ENCODE data around the gene CFH.
"Not testable (repeated sequence)": the region's sequence is repeated elsewhere in the genome, so short reads cannot be mapped to it uniquely, and the experiment has no call there.

CFH gene

DNA sequence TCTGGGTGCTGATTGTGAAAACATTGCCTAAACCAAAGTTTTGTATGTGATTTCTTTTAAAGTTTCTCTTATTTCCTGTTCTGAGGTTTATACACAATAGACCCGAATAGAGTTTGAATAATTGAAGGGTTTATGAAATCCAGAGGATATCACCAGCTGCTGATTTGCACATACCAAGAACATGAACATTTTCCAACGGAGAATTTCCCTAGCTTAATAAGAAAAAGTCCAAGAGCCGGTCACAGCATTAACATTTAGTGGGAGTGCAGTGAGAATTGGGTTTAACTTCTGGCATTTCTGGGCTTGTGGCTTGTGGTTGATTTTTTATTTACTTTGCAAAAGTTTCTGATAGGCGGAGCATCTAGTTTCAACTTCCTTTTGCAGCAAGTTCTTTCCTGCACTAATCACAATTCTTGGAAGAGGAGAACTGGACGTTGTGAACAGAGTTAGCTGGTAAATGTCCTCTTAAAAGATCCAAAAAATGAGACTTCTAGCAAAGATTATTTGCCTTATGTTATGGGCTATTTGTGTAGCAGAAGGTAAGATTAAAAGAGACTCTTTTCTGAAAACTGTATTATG, at the start of gene CFH:
CFH (plus strand) TSS at position 407 of the 579 bp plus-strand sequence; CDS start at position 482, 75 bp downstream.
- no peak for DNase-seq (ENCODE audit: low read depth, low spot score)

GRCh38 chr1:196603651-196604050, 48.2 kb upstream of the CFH start:
- DNase-seq (ENCODE audit: low read depth, low spot score), result no peak

DNA sequence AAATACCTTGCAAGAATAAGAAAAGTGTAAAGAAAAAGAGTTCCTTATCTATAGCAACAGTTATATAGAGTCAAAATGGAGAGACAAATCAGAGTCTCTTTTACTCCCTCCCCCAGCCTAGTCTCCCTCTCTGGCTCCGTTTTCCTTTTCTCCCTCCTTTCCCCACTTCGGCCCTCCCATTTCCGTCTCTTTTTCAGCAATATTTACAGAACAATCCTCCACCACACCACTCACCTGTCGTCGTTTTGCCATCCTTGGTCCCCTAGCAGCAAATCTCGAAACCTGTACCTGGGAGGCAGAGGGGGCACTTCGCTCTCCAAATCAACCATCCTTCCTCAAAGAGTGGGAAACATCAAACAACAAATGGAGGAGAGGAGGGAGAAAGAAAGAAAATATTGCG, 43.9 kb upstream of the CFH start:
- DNase-seq (ENCODE audit: low read depth, low spot score), result peak; percentile 12

DNA sequence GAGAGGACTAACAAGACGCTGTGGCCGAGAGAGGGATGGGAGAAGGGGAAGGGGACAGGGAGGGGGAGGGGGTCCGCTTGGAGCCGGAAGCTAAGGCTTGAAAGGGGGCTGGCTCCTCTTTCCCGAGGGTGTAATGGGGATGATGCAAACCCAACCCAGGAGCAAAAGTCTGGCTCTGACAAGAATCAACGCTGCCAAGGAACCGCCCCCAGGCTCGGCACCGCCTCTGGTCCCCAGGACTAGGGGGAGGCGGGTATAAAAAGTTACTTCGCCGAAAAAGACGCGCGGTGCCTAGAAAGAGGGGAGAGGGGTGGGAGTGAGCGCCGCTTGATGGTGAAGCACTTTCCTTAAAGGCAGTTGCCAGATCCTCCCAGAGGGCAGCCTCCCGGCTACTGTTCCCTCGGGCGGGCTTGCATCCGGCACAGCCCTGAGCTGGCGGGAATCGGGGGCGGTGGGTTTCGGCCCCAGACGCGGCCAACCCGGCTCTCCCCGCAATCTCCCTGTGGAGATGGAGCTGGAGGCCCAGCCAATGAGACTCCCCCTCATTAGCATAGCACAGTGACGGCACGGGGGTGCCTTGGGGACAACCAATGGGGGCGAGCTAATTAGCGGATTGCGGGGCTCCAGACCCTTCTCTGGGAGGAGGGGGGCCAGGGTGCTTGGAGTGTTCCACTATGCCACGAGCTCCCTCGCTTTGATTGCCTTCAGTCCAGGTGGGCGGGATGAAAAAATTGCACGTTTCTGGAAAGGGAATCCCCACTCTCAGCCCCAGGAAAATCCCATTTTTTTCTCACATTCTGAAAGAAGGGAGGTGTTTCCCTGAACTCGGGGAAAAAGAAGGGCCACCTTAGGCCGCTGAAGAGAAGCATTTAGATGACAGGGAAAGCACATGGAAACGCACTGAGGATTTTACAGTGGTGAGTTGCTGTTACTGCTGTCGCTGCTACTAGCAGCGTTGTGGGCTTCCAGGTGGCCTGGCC, 43.2 kb upstream of the CFH start, which contains the start of gene KCNT2:
KCNT2 (minus strand) TSS at position 51 of the 980 bp plus-strand sequence. CDS start 131 bp downstream, outside the sequence.
- DNase-seq (ENCODE audit: low read depth, low spot score), result peak; percentile 85

DNA sequence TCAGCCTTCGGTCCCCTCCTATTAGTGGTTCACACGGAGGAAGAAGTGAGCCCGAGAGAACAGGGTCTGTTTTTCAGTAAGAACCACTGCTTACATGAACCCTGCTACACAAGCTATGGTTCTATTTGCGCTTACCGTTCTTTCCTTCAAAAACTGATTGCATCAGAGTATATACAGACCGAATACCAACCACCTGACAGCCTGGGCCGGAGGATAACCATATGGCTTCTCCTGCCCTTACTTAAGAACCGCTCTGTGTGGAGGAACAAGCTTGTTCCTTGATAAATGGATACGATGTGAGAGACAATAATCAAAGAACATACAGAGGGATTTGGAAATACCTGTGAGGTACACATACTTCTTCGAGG, 42.5 kb upstream of the CFH start:
- DNase-seq (ENCODE audit: low read depth, low spot score), result no peak

DNA sequence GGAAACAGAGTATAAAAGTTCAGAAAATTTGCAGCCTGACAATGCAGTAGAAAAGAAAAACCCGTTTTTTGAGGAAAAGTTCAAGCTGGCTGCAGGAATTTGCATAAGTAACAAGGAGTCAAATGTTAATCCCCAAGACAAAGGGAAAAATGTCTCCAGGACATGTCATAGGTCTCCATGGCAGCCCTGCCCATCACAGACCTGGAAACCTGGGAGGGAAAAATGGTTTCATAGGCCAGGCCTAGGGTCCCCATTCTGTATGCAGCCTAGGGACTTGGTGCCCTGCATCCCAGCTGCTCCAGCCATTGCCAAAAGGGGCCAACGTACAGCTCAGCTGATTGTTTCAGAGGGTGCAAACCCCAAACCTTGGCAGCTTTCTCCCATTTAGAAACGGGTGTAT, 40.0 kb upstream of the CFH start:
- peak; percentile 20 for DNase-seq (ENCODE audit: low read depth, low spot score)

DNA sequence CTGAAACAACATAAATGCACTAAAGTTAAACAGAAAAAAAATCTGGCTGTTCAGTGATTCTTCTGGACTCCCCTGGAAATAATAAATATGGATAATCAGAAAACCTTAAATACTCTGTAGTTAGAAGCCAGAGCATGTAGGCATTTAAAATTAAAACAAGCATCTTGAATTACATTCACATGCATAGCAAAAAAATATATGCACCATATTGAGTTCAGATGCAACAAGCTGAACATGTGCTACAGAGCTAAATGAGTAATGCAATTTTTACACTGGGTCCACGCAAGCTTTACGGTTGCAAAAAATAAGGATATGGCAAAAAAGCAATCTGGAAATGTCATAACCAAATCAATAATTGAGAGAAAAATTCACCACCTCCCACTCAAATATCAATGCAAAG, 32.1 kb upstream of the CFH start:
- no peak for DNase-seq (ENCODE audit: low read depth, low spot score)

- DNase-seq (ENCODE audit: low read depth, low spot score), result no peak
These were observed 28.8 kb upstream of the CFH start for GRCh38 chr1:196623079-196623478.

DNA sequence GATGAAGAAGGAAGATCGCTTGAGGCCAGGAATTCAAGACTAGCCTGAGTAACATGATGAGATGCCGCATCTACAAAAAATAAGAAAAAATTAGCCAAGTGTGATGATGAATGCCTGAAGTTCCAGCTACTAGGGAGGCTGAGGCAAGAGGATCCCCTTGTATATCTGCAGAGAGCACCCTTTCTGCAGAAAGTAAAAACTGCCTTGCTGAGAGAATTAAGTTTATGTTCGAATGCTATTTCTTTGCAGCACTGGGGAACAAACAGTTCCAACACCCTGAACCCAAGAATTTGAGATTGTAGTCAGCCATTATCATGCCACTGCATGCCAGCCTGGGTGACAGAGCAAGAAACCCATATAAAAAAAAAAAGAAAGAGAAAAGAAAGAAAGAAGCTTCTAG, 23.0 kb upstream of the CFH start:
- DNase-seq (ENCODE audit: low read depth, low spot score), result no peak

- DNase-seq (ENCODE audit: low read depth, low spot score), result no peak
These were observed 14.2 kb upstream of the CFH start for GRCh38 chr1:196637606-196638005.

- no peak for DNase-seq (ENCODE audit: low read depth, low spot score)
These were observed 13.4 kb upstream of the CFH start for GRCh38 chr1:196638466-196638865.

GRCh38 chr1:196639291-196639690, 12.6 kb upstream of the CFH start:
- not testable (repeated sequence) for DNase-seq (ENCODE audit: low read depth, low spot score)

DNA sequence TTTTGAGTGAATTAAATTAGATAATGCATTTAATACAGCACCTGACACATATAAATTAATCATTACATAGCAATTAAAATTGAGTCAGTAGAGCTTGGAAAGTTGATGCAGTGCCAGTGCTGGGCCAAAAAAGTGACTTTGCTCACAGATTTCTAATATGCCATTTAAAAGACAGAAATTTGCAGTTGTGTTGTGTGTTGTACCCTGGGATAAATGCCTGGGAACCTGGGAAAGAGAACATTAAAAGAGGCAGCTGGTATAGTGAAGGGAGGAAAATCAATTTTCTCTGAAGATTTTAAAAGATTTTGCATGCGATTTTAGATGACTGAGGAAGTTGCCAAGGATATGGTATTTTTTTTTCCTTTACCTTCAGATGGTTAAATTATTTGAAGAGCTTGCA, 10.9 kb upstream of the CFH start:
- no peak for DNase-seq (ENCODE audit: low read depth, low spot score)

DNA sequence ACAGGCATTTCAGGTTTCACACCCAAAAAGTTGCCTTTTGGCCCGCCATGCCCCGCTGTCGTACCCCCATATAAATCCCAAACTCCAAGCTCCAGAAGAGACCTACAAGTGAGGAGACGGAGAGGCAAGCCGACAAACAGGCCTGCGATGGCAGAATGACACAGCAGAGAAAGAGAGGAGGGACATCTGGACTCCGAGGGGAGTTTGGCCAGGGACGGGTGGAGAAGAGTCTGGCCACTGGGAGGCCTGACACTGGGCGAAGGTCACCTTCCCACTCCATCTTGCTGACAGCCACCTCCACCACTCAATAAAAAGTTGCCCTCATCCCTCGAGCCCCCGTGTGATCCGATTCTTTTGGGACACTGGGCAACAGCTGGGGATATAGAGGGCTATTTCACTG, 1.9 kb upstream of the CFH start:
- DNase-seq (ENCODE audit: low read depth, low spot score), result no peak

DNA sequence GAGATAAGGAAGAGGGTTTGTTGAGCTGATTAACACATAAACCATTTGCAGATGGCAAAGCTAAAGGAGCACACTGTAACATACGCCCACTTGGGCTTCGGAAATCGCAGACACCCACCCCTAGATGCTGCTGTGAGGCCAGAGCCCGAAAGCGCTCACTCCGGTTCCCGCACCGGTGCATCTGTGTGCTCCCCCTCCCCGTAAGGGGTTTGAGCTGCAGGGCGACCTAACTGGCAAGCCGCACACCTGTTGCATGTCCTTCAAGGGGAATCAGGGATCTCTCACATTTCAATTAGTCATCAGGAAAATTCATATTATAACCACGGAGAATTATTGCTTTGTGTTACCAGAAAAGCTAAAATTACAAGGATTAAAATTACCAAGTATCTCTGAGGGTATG, 1.4 kb upstream of the CFH start:
- DNase-seq (ENCODE audit: low read depth, low spot score), result peak; percentile 28

DNA sequence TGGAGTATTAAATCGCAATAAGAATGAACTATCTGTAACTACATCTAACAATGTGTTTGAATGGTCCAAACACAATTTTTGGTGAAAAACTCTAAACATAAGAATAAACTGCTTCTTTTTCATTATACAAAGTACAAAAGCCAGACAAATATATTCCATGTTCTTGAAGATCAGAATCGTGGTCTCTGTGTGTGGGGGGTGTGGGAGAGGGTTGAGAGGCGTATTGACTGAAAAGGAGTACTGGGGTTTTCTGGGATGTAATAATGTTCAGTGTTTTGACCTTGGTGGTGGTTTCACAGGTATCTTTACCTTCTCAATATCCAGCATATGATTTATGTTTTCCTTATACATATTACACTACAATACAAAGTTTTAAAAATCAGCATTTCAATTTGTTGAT, 764 bp upstream of the CFH start:
- no peak for DNase-seq (ENCODE audit: low read depth, low spot score)

DNA sequence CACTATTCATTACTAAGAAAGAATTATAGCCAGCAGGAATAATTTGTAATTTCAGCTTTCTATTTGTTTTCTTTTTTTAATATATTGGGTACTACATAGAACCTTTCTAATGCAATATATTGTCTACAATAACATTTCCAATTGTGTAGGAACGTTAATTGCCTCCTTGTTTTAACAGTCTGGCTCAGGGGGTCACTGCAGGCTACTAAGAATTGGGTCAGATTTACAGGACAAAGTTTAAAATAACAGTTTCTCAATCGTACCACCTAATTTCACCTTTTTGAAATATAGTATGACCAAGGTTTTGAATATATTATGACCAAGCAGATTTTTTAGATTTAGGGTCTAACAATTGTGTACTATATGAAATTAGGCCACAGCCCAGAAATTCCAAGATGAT, 2.4 kb downstream of the CFH start:
- no peak for DNase-seq (ENCODE audit: low read depth, low spot score)

- no peak for DNase-seq (ENCODE audit: low read depth, low spot score)
These were observed 3.2 kb downstream of the CFH start for GRCh38 chr1:196655071-196655470.

- DNase-seq (ENCODE audit: low read depth, low spot score), result no peak
These were observed 3.7 kb downstream of the CFH start for GRCh38 chr1:196655494-196655893.

- no peak for DNase-seq (ENCODE audit: low read depth, low spot score)
These were observed 7.6 kb downstream of the CFH start for GRCh38 chr1:196659471-196659870.

- no peak for DNase-seq (ENCODE audit: low read depth, low spot score)
These were observed 8.4 kb downstream of the CFH start for GRCh38 chr1:196660272-196660671.

GRCh38 chr1:196660852-196661251, 9.0 kb downstream of the CFH start:
- DNase-seq (ENCODE audit: low read depth, low spot score), result no peak

DNA sequence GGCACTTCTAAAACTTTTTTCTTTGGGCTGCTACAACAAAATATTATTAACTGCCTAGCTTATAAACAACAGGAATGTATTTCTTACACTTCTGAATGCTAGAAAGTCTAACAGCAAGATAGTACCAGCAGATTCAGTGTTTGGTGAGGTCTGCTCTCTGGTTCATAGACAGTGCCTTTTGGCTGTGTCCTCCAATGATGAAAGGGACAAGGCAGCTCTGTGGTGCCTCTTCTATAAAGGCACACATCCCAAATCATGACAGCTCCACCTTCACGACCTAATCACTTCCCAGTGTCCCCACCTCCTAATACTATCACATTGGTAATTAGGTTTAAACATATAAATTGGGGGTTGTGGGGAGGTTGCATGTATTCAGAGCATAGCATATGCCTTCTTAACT, 9.5 kb downstream of the CFH start:
- DNase-seq (ENCODE audit: low read depth, low spot score), result no peak

Measured in iPS DF 19.7 (cell line).